ENCODE measurements around the gene ZNF438. TPM values are rescaled to one million over a fixed set of nuclear protein-coding genes. Genes with fewer than 3 reads are reported as not detected.

Gene ZNF438
- total RNA-seq, 4 donors from 2014 or later, result 6.1 to 14.1 (median 7.1) TPM

DNA sequence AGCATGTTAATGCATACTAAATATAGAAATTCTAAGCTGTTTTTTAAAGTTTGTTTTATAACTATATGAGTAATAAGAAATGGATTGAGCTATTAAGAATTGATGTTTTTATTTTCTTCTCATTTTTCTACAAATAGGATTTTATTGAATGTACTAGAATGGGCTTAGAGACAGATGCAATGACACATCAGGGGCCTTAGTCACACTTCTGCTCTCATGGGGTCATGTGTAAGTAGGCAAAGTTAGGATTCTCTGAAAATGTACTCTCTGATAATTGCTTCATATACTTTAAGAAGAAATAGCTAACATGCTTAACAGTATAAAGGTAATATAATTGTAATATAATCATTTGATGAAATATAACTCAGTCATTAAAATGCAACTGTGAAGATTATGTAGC is 154.6 kb downstream of the ZNF438 start:
- Histone ChIP-seq H3K4me3 (no peak overlapping the region), H3K27ac (no peak overlapping the region), H3K36me3 (peaks cover 12% of the 10 kb centered on the region), H3K4me1 (no peaks in the 10 kb centered on the region), H3K9me3 (no peaks in the 10 kb centered on the region), H3K27me3 (no peaks in the 10 kb centered on the region)
- no peak for DNase-seq (ENCODE audit: low spot score in 2 of 2)
- TF ChIP-seq POLR2A (IDR thresholded peaks at IDR 0.05) (no peak), EP300 (IDR thresholded peaks at IDR 0.05) (no peak), POLR2AphosphoS5 (IDR thresholded peaks at IDR 0.05) (no peak)
- TF ChIP-seq, protein P1, sequence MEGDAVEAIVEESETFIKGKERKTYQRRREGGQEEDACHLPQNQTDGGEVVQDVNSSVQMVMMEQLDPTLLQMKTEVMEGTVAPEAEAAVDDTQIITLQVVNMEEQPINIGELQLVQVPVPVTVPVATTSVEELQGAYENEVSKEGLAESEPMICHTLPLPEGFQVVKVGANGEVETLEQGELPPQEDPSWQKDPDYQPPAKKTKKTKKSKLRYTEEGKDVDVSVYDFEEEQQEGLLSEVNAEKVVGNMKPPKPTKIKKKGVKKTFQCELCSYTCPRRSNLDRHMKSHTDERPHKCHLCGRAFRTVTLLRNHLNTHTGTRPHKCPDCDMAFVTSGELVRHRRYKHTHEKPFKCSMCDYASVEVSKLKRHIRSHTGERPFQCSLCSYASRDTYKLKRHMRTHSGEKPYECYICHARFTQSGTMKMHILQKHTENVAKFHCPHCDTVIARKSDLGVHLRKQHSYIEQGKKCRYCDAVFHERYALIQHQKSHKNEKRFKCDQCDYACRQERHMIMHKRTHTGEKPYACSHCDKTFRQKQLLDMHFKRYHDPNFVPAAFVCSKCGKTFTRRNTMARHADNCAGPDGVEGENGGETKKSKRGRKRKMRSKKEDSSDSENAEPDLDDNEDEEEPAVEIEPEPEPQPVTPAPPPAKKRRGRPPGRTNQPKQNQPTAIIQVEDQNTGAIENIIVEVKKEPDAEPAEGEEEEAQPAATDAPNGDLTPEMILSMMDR (IDR thresholded peaks at IDR 0.05), result no peak

DNA sequence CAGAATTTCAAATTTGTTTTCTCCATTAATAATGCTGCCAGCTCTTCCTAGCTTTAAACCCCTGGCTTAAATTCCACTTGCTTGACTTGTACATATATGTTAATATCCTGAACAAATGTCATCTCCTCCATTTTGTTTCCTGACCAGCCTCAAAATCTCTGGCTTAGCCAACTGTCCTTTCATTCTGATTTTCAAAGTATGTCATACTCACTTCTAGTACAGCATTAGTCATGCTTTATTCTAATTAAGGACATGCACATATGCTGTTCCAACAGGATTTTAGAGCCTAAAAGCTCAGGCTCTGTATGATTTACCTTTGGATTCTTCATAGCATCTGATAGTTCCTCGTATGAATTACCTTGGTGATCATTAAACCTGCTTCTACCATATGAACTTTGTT is 158.3 kb downstream of the ZNF438 start:
- WGBS, result 44% methylated on average over 1 of the region's 1 CpG
- Histone ChIP-seq H3K4me3 (no peak overlapping the region), H3K36me3 (peaks cover 12% of the 10 kb centered on the region)

DNA sequence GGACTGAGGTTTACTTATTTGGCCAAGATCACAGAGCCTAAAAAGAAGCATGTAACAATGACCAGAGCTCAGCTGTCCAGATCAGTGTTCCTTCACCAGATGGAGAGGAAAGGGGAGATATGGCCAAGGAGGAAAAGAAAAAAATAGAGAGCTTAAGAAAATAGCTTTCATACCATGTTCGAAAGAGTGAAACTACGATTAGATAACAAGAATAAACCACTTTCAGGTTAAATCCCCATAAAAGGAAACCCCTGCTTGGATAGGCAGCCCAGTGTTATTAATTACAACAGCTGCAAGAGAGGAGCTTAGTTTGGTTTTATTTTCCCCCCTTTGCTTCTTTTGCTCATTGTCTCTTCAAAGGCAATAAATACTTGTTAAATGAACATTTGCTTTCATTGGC is 160.8 kb downstream of the ZNF438 start:
- Histone ChIP-seq H3K27ac (no peak overlapping the region), H3K36me3 (peaks cover 8% of the 10 kb centered on the region), H3K4me3 (no peak overlapping the region), H3K4me1 (peaks cover 4% of the 10 kb centered on the region), H3K9me3 (no peaks in the 10 kb centered on the region), H3K27me3 (no peaks in the 10 kb centered on the region)
- TF ChIP-seq EP300 (IDR thresholded peaks at IDR 0.05) (no peak), POLR2A (IDR thresholded peaks at IDR 0.05) (no peak), POLR2AphosphoS5 (IDR thresholded peaks at IDR 0.05) (no peak)
- TF ChIP-seq, protein P1 (IDR thresholded peaks at IDR 0.05), result no peak
- 95% methylated on average over 2 of the region's 2 CpGs for WGBS
- DNase-seq (ENCODE audit: low spot score in 2 of 2), result no peak

More for the DNA sequence above, 158.3 kb downstream of the ZNF438 start:
- no peak for TF ChIP-seq POLR2AphosphoS5 (IDR thresholded peaks at IDR 0.05)
- TF ChIP-seq EP300 (IDR thresholded peaks at IDR 0.05), result no peak
- TF ChIP-seq POLR2A (IDR thresholded peaks at IDR 0.05), result no peak
- TF ChIP-seq, protein P1 (IDR thresholded peaks at IDR 0.05), result no peak
- no peaks in the 10 kb centered on the region for H3K27me3 ChIP-seq
- DNase-seq (ENCODE audit: low spot score in 2 of 2), result no peak
- no peaks in the 10 kb centered on the region for H3K4me1 ChIP-seq
- H3K9me3 ChIP-seq, result no peaks in the 10 kb centered on the region
- no peak overlapping the region for H3K27ac ChIP-seq

DNA sequence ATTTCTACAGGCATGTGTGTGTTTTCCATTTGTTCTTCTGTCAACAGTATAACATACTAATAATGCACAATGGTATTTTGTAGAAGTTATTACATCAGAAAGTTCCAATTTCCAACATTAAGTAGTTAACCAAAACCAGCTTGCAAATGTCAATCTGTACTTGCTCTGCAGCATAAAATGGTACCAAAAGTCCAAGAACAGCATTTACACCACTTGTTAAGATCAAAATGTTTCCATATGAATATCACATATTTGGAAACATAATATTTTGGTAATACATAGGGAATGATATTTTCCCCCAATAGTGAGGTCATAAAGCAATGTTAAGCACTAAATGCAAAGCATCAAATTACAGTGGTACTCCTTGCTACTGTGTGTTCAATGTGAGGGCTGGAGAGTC is 162.1 kb downstream of the ZNF438 start:
- DNase-seq (ENCODE audit: low spot score in 2 of 2), result no peak
- TF ChIP-seq EP300 (IDR thresholded peaks at IDR 0.05) (no peak), POLR2AphosphoS5 (IDR thresholded peaks at IDR 0.05) (no peak), POLR2A (IDR thresholded peaks at IDR 0.05) (no peak)
- TF ChIP-seq, protein P1 (IDR thresholded peaks at IDR 0.05), result no peak
- Histone ChIP-seq H3K9me3 (no peaks in the 10 kb centered on the region), H3K27me3 (no peaks in the 10 kb centered on the region), H3K27ac (no peak overlapping the region), H3K36me3 (no peaks in the 10 kb centered on the region), H3K4me1 (peaks cover 6% of the 10 kb centered on the region), H3K4me3 (no peak overlapping the region)

DNA sequence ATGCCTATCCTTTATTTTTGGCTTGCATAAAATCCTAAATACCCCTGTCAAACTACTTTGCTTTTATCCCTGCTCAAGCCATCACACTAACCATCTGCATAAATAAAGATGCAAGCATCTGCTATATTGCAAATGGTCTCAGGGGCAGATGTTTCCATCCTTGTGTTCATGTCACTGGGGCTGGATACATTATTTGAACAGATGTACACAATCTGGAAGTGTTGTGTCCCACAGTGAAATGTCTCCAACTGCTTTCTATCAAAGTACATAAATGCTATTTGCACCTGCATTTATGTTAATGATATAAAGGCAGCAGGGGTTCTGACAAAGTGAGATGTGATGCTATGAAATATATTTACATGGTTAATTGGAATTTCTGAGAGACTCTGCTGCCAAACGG is 163.1 kb downstream of the ZNF438 start:
- peaks cover 7% of the 10 kb centered on the region for H3K4me1 ChIP-seq
- WGBS, result 89% methylated on average over 1 of the region's 1 CpG
- no peaks in the 10 kb centered on the region for H3K9me3 ChIP-seq
- TF ChIP-seq POLR2A (IDR thresholded peaks at IDR 0.05) (no peak), POLR2AphosphoS5 (IDR thresholded peaks at IDR 0.05) (no peak), EP300 (IDR thresholded peaks at IDR 0.05) (no peak)
- H3K36me3 ChIP-seq, result no peaks in the 10 kb centered on the region
- no peaks in the 10 kb centered on the region for H3K27me3 ChIP-seq
- H3K27ac ChIP-seq, result no peak overlapping the region
- no peak for DNase-seq (ENCODE audit: low spot score in 2 of 2)
- H3K4me3 ChIP-seq, result no peak overlapping the region

DNA sequence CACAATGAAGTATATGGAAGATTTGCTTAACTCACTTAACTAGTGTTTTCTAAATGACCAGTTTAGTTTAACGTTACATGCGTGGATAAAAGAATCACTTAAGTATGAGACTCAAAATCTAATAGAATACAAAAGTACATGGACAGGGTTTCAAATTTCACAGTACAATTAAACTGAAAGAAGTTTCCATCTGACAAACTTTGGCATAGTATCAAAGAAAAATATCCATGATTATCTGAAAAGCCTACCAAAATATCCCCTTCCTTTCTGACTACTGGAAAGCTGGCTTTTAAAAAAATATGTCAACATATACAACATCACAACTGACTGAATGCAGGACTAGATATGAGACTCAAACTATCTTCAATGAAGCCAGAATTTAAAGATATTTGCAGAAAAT is 164.8 kb downstream of the ZNF438 start:
- no peaks in the 10 kb centered on the region for H3K27me3 ChIP-seq
- H3K4me3 ChIP-seq, result no peak overlapping the region
- H3K9me3 ChIP-seq, result no peaks in the 10 kb centered on the region
- H3K27ac ChIP-seq, result no peak overlapping the region
- H3K4me1 ChIP-seq, result peaks cover 23% of the 10 kb centered on the region
- WGBS, result 98% methylated on average over 2 of the region's 2 CpGs
- TF ChIP-seq POLR2A (IDR thresholded peaks at IDR 0.05), result no peak
- TF ChIP-seq, protein P1 (IDR thresholded peaks at IDR 0.05), result no peak
- no peak for TF ChIP-seq POLR2AphosphoS5 (IDR thresholded peaks at IDR 0.05)
- TF ChIP-seq EP300 (IDR thresholded peaks at IDR 0.05), result no peak
- no peak for DNase-seq (ENCODE audit: low spot score in 2 of 2)
- H3K36me3 ChIP-seq, result no peaks in the 10 kb centered on the region
